GM19455 (cell line): ENCODE data around the gene PVRIG.
"Not testable (repeated sequence)": the region's sequence is repeated elsewhere in the genome, so short reads cannot be mapped to it uniquely, and the experiment has no call there.

Source experiments
- ATAC-seq: cut with Tn5 transposase; IDR thresholded peaks from one replicate; pipeline ENCODE4 v1.9.1; 2021; ENCODE audit not compliant: unreplicated experiment

PVRIG gene

DNA sequence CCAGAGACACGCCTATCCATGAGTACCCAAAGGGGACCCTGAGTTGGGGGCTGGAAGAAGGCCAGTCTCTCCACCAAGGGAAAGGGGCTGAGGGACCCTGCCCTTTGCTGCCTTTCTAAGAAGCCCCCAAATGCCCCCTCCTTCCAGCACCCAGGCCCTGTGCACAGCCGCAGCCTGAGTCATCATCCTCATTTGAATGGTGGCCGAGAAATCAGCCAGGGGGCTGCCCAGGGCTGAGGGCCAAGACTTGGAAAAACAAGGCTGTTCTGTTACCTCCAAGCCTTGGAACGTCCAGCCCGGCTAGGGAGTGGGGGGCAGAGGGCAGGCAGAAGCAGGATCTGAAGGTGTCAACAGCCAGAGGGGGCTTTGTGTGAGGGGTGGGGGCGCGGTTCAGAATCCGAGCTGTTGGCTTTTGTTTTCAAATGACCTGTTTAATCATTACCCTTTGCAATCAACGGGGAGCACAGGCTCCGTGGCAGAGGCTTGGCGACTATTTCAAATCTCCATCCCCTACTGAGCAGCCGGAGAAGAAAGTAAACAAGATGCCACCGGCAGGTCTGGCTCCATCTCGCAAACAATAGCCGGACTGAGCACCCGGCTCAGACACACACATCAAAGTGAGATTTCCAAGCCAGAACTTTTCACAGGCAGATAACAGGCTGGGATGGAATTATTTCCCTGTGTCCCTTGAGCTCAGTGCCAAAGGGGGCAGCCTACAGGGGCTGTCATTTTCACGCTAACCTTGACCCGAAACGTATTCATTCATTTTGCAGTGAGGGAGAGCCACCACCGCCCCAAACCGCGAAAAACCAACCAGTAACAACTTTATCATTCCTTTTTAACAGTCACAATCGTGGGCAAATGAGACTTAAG lies 50.5 kb downstream of the PVRIG start:
- ATAC-seq = not testable (repeated sequence)
